T-helper 1 cell treated with Interleukin-12 subunit alpha and Interleukin-12 subunit beta and Interleukin-4 antibody, amounts not matched to agents 30 μg/mL and 1 μg/mL, for 36 hours (primary cell): ENCODE results near the gene KRTAP5-5.
"Not testable (repeated sequence)": the region's sequence is repeated elsewhere in the genome, so short reads cannot be mapped to it uniquely, and the experiment has no call there.

Experiments
- H3K27ac Mint-ChIP-seq: one replicate; pipeline ENCODE4 v1.8.0; 2021; ENCODE audit warnings: mild to moderate bottlenecking, mixed read lengths
- H3K27me3 Mint-ChIP-seq: one replicate; pipeline ENCODE4 v1.8.0; 2021; ENCODE audit warnings: low read depth, mixed read lengths
- H3K36me3 Mint-ChIP-seq: one replicate; pipeline ENCODE4 v1.8.0; 2021; ENCODE audit warnings: low read depth, mixed read lengths
- H3K4me1 Mint-ChIP-seq: one replicate; pipeline ENCODE4 v1.8.0; 2021; ENCODE audit warnings: low read depth, mixed read lengths
- H3K4me3 Mint-ChIP-seq: one replicate; pipeline ENCODE4 v1.8.0; 2021; ENCODE audit warnings: mild to moderate bottlenecking, moderate library complexity, mixed read lengths
- H3K9me3 Mint-ChIP-seq: one replicate; pipeline ENCODE4 v1.8.0; 2021; ENCODE audit warnings: mixed read lengths

Gene KRTAP5-5

DNA sequence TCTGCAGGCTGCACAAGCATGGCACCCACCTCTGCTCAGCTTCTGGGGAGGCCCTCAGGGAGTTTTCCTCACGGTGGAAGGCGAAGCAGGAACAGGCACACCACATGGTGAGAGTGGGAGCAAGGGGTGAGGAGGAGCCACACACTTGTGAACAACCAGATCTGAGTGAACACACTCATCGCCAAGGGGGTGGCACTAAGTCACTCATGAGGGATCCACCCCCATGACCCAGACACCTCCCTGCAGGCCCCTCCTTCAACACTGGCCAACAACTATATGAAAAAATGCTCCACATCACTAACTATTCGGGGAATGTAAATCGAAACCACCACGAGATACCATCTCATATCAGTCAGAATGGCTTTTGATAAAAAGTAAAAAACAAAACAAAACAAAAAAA lies 30.8 kb upstream of the KRTAP5-5 start:
- H3K27ac Mint-ChIP-seq = no peak overlapping the region
- H3K36me3 Mint-ChIP-seq = no peaks in the 10 kb centered on the region
- H3K9me3 Mint-ChIP-seq = no peaks in the 10 kb centered on the region
- H3K4me1 Mint-ChIP-seq = no peaks in the 10 kb centered on the region
- peaks cover 75% of the 10 kb centered on the region for H3K27me3 Mint-ChIP-seq
- no peak overlapping the region for H3K4me3 Mint-ChIP-seq

DNA sequence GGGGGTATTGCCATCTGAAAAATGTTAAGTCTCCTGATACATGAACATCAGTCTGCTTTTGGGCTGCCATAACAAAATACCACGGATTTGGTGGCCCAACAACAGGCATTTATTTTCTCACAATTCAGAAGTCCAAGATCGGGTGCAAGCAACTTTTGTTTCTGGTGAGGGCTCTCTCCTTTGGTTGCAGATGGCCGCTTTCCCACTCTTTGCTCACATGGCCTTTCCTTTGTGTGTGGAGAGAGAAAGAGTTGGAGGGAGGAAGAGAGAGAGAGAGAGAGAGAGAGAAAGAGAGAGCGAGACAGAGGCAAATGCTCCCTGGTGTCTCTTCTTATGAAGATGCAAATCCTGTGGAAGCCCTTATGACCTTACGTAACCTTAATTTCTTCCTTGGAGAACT lies 28.9 kb upstream of the KRTAP5-5 start:
- Mint-ChIP-seq H3K4me3 (no peak overlapping the region), H3K36me3 (no peaks in the 10 kb centered on the region), H3K27ac (no peak overlapping the region), H3K9me3 (no peaks in the 10 kb centered on the region), H3K27me3 (peaks cover 60% of the 10 kb centered on the region), H3K4me1 (no peaks in the 10 kb centered on the region)

DNA sequence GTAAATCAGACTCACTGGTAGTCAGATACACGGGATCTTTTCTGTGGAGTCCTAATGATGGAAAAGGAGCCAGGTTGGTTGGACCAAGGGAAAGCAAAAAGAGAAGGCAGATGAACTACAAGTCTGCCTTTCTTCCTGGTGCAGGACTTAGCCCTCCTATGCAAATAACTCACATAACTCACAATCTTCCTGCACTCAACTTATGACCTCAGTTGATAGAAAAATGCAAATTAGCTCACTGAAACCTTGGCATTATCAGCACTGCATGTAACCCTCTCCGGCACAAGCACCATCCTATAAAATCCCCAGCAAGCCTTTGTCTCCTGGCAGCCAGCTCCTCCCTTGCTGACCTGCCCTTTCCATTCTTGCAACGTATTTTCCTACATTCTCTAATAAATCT lies 27.9 kb upstream of the KRTAP5-5 start:
- H3K9me3 Mint-ChIP-seq, H3K27ac Mint-ChIP-seq, H3K4me3 Mint-ChIP-seq, H3K36me3 Mint-ChIP-seq, H3K4me1 Mint-ChIP-seq: not testable (repeated sequence)
- peaks cover 51% of the 10 kb centered on the region for H3K27me3 Mint-ChIP-seq

DNA sequence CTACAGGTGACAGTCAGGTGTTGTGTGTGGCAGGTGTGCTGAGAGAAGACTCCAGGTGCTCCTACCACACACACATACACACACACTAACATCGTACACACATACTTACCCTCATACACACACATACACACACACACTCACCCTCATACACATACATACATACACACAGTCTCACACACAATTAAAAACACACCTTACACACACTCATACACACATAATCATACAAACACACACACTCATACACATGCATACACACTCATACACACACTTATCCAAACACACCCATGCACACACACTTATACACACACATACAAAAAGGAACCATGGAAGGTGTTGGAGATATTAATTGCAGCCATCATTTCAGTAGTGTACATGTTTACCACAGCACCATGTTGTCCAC lies 25.9 kb upstream of the KRTAP5-5 start:
- no peak overlapping the region for H3K4me3 Mint-ChIP-seq

DNA sequence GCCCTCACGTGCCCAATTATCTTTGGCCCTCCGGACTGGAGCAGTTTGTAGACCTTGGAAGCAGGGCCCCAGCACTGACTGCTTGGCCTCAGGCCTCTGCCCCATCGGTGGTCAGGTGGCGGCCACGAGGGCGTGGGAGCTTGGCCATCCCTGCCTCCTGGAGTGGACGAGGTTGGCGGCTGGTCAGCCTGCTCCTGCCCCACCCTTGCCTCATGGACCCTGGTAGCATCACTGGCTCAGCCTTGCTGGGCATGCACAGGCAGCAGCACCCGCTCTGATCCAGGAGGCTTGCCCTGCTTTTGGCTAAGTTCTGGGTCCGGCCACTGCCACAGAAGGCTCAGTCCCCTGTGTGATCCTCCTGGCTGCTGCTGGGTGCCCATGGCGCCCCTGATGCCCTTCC lies 25.4 kb upstream of the KRTAP5-5 start:
- Mint-ChIP-seq H3K27me3 (peaks cover 39% of the 10 kb centered on the region), H3K36me3 (no peaks in the 10 kb centered on the region), H3K27ac (no peak overlapping the region), H3K9me3 (no peaks in the 10 kb centered on the region), H3K4me1 (no peaks in the 10 kb centered on the region), H3K4me3 (no peak overlapping the region)

More for the DNA sequence above, 25.9 kb upstream of the KRTAP5-5 start:
- Mint-ChIP-seq H3K9me3 (no peaks in the 10 kb centered on the region), H3K27ac (no peak overlapping the region), H3K4me1 (no peaks in the 10 kb centered on the region), H3K27me3 (peaks cover 44% of the 10 kb centered on the region), H3K36me3 (no peaks in the 10 kb centered on the region)

DNA sequence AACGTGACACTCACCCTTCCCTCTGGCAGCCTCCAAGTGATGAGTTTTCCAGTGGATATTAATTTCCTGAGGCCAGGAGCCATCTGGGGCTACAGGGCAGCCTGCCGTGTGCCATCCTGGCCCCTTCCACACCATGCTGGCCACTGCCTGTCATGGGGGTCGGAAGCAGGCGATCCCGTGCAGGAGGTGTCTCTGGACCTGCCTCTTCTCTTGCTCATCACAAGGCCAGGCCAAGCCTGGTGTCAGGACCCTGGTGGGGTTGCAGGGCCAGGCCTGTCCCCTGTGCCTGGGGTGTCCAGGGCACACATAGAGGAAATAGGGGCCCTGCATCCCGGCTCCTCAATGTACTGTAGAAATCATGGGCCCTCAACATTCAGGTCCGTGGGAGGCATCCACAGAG lies 24.9 kb upstream of the KRTAP5-5 start:
- Mint-ChIP-seq H3K27me3 (peaks cover 34% of the 10 kb centered on the region), H3K4me3 (no peak overlapping the region), H3K27ac (no peak overlapping the region), H3K4me1 (no peaks in the 10 kb centered on the region), H3K36me3 (no peaks in the 10 kb centered on the region), H3K9me3 (no peaks in the 10 kb centered on the region)

DNA sequence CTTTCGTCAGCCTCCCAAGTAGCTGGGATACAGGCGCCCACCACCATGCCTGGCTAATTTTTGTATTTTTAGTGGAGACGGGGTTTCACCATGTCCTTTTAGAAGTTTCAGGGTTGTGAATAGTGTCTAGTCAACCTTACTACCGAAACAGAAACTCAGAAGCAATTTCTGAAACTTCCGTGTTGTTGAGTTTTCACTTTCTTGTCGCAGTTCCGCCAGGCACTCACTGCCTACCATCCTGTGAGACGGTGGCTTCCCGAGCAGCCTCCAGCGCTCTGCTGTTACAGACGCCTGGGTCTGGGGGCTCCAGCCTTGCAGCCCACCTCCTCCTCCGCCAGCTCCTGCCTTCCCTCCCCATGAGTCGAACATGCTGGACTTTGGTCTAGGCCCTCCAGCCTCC lies 23.7 kb upstream of the KRTAP5-5 start:
- H3K36me3 Mint-ChIP-seq, H3K4me3 Mint-ChIP-seq: not testable (repeated sequence)
- H3K27me3 Mint-ChIP-seq = peaks cover 25% of the 10 kb centered on the region

DNA sequence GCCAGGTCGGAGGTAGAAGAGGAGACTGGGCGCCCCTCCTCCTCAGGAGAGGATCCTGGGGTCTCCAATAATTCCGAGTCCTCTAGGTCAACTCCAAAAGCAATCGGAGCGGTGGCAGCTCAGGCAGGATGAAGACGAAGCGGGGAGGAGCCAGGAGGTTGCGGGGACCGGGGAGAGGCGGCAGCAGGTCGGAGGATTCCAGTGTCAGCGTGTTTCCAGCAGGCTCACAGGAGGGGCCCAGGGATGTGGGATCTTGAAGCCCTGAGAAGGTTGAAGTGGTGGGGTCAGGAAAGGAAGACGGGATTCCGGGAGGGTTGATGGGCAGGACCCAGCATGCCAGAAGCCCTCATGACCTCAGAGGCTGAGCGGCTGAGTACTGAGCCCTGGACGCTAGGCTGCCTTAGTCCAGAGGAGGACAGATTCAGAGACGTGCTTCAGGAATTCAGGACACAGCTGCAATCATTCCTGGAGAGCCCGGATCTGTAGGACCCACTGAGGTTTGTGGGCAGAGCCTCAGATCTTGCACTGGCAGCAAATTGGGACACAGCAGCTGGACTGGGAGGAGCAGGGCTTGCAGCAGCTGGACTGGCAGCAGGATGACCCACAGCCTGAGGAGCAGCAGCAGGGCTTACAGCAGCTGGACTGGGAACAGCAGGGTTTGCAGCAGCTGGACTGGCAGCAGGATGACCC lies 22.3 kb upstream of the KRTAP5-5 start:
- H3K27ac Mint-ChIP-seq, H3K4me3 Mint-ChIP-seq, H3K36me3 Mint-ChIP-seq, H3K4me1 Mint-ChIP-seq, H3K9me3 Mint-ChIP-seq: not testable (repeated sequence)
- peaks cover 18% of the 10 kb centered on the region for H3K27me3 Mint-ChIP-seq

More for the DNA sequence above, 23.7 kb upstream of the KRTAP5-5 start:
- not testable (repeated sequence) for H3K4me1 Mint-ChIP-seq, H3K9me3 Mint-ChIP-seq, H3K27ac Mint-ChIP-seq

DNA sequence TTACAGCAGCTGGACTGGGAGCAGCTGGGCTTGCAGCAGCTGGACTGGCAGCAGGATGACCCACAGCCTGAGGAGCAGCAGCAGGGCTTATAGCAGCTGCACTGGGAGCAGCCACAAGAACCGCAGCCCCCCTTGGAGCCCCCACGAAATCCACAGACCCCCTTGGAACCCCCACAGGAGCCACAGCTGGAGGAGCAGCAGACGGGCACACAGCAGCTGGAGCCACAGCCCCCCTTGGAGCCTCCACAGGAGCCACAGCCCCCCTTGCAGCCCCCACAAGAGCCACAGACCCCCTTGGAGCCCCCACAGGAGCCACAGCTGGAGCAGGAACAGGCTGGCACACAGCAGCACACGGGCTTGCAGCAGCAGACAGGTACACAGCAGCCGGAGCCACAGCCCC lies 21.7 kb upstream of the KRTAP5-5 start:
- H3K4me1 Mint-ChIP-seq, H3K27ac Mint-ChIP-seq: not testable (repeated sequence)
- peaks cover 14% of the 10 kb centered on the region for H3K27me3 Mint-ChIP-seq

DNA sequence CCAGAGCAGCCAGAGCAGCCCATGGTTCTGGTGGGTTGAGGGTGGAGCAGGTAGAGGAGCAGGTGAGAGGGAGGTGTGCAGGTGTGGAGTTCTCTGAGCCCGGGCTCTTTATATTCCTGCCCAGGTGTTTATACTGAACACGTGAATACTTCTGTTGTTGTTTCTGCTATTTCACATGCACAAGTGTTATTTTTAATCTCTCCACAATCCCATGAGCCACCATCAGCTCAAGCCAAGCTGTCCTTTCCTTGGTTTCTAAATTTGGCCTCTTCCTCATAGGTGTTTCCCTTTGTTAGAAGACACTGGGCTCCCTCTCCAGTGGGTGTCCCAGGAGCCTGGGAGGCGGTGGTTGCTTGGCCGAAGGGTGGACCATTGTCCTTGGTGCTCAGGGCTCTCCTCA lies 21.2 kb upstream of the KRTAP5-5 start, which contains the start of gene KRTAP5-3:
KRTAP5-3 (minus strand) TSS at position 101 of the 400 bp plus-strand sequence; CDS start at position 23, 78 bp downstream.
- Mint-ChIP-seq H3K9me3 (no peaks in the 10 kb centered on the region), H3K4me3 (no peak within 1 kb of the TSS), H3K27me3 (peaks cover 10% of the 10 kb centered on the region), H3K36me3 (no peaks in the 10 kb centered on the region), H3K27ac (no peak within 1 kb of the TSS), H3K4me1 (no peaks in the 10 kb centered on the region)

More for the DNA sequence above, 21.7 kb upstream of the KRTAP5-5 start:
- not testable (repeated sequence) for H3K4me3 Mint-ChIP-seq, H3K36me3 Mint-ChIP-seq, H3K9me3 Mint-ChIP-seq

DNA sequence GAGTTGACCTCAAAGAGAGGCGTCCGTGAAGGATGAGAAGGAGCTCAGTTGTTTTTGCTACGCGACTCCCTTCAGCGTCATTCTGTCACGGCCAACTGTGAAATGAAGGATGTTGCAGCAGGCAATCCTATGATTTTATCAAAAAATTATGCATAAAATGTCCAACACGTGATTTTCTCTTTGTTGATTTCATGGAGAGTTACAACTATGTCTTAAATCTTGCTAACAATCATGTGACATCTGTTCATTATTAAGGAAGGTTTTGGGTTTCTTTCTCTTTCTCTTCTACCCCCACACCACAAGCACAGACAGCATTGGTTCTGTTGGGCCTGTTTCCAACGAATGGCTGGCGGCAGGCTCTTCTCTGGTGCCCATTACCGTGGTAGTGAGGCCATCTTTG lies 11.3 kb upstream of the KRTAP5-5 start:
- Mint-ChIP-seq H3K27ac (no peak overlapping the region), H3K4me3 (no peak overlapping the region), H3K27me3 (peaks cover 4% of the 10 kb centered on the region), H3K4me1 (peaks cover 1% of the 10 kb centered on the region), H3K9me3 (no peaks in the 10 kb centered on the region), H3K36me3 (no peaks in the 10 kb centered on the region)

DNA sequence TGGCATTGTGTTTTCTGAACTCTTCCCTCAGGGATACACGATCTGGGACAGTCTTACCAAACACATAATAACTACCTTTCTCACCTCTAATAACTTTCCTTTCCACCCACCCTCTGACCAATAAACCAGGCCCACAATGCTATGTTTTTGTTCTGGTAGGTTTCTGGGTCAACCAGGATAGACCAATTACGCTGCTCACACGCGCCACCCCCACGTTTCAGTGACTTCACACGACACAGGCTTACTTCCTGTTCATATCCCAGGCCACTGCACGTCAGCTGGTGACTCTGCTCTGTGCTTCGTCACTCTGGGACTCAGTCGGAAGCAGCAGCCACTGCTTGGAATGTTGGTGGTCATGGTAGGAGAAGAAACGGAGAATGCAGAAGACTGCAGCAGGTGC lies 10.1 kb upstream of the KRTAP5-5 start:
- Mint-ChIP-seq H3K4me1 (peaks cover 1% of the 10 kb centered on the region), H3K4me3 (no peak overlapping the region), H3K36me3 (no peaks in the 10 kb centered on the region), H3K27ac (no peak overlapping the region), H3K9me3 (no peaks in the 10 kb centered on the region), H3K27me3 (peaks cover 4% of the 10 kb centered on the region)

DNA sequence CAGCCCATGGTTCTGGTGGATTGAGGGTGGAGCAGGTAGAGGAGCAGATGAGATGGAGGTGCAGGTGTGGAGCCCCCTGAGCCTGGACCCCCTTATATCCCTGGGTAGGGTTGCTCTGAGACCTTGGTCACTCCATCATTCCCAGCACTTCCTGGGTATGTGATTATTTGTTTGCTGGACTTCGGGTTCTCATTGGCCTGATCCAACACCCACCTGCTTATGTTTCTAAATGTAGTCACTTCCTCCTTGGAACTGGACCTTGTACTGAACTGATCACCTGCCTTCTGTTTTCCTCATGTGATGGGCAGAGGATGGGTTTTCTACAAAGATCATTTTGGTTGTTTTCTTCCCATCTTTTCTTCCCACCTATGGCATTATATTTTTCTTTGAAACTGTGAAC lies 7.5 kb upstream of the KRTAP5-5 start, which contains the start of gene KRTAP5-4:
KRTAP5-4 (minus strand) TSS at position 53 of the 400 bp plus-strand sequence; CDS start at position 8, 45 bp downstream.
- Mint-ChIP-seq H3K36me3 (no peaks in the 10 kb centered on the region), H3K4me3 (no peak within 1 kb of the TSS), H3K27ac (no peak within 1 kb of the TSS), H3K27me3 (no peaks in the 10 kb centered on the region), H3K9me3 (no peaks in the 10 kb centered on the region), H3K4me1 (peaks cover 1% of the 10 kb centered on the region)

DNA sequence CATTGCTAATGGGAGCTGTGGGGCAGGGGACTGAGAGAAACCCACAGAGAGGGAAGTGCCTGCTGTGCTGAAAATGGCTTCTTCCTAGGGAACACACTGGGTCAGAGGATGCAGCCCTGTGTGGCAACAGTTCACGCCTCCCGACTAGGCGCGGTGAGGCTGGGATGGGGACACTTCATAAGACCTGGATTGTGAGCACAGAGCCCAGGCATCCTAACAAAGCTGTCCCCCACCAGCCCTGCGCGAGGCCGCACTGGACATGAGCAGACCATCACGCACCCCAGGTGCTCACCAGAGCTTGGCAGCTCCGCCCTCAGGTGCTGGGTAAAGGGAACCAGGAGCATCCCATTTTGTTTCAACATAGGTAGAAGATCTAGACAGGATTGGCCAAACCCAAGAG lies 5.9 kb upstream of the KRTAP5-5 start:
- H3K27me3 Mint-ChIP-seq = no peaks in the 10 kb centered on the region
- H3K4me1 Mint-ChIP-seq = peaks cover 1% of the 10 kb centered on the region
- H3K9me3 Mint-ChIP-seq = no peaks in the 10 kb centered on the region
- no peaks in the 10 kb centered on the region for H3K36me3 Mint-ChIP-seq
- H3K4me3 Mint-ChIP-seq = no peak overlapping the region
- no peak overlapping the region for H3K27ac Mint-ChIP-seq

DNA sequence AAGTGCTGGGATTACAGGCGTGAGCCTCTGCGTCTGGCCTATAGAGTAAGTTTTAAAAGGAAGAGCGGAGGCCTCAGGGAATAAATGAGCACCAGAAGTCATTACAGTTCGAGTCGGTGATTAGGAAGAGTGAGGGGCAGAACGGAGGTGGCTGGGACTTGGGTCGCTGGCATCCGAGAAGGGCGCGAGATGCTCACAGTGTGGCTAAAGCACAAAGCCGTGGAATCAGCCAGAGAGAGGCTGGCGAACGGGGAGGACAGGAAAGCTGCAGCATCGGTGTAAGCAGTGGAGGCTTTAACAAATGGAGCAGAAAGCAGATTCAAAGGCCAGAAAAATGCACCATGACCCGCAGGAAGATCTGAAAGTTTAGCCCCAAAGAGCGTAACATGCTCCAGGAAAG lies 5.0 kb upstream of the KRTAP5-5 start:
- no peaks in the 10 kb centered on the region for H3K4me1 Mint-ChIP-seq
- H3K4me3 Mint-ChIP-seq = no peak overlapping the region
- H3K9me3 Mint-ChIP-seq = no peaks in the 10 kb centered on the region
- H3K27me3 Mint-ChIP-seq = peaks cover 6% of the 10 kb centered on the region
- no peaks in the 10 kb centered on the region for H3K36me3 Mint-ChIP-seq
- H3K27ac Mint-ChIP-seq = no peak overlapping the region

DNA sequence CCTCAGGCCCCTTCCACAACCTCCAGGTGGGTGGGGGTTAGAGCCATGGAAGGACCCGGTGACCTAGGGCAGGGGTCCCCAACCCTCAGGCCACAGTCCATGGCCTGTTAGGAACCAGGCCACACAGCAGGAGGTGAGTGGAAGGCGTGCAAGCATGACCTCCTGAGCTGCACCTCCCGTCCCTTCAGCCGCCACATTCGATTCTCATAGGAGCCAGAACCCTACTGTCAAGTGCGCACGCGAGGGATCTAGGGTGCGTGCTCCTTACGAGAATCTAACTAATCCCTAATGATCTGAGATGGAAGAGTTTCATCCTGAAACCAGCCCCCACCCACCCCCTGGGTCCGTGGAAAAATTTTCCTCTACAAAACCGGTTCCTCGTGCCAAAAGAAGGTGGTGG lies 4.0 kb upstream of the KRTAP5-5 start:
- Mint-ChIP-seq H3K4me1 (no peaks in the 10 kb centered on the region), H3K9me3 (no peaks in the 10 kb centered on the region), H3K27me3 (peaks cover 7% of the 10 kb centered on the region), H3K4me3 (no peak overlapping the region), H3K27ac (no peak overlapping the region), H3K36me3 (no peaks in the 10 kb centered on the region)
